Erythroblast (primary cell): ENCODE data around the gene THBS3.
"Not testable (repeated sequence)": the region's sequence is repeated elsewhere in the genome, so short reads cannot be mapped to it uniquely, and the experiment has no call there.

Experiments
- DNase-seq, 2 experiments: peaks; one replicate each; lab custom pipeline; 2025; lab: John Stamatoyannopoulos, UW
- GATA1 ChIP-seq: IDR thresholded peaks from 2 replicates; pipeline ENCODE4 v1.6.1; 2011; ENCODE audit warnings: low read depth, mild to moderate bottlenecking, control low read depth, low read length, moderate library complexity
- POLR2A ChIP-seq: IDR thresholded peaks from 2 replicates; pipeline ENCODE4 v1.6.1; 2011; ENCODE audit warnings: mild to moderate bottlenecking, low read length

Gene THBS3

DNA sequence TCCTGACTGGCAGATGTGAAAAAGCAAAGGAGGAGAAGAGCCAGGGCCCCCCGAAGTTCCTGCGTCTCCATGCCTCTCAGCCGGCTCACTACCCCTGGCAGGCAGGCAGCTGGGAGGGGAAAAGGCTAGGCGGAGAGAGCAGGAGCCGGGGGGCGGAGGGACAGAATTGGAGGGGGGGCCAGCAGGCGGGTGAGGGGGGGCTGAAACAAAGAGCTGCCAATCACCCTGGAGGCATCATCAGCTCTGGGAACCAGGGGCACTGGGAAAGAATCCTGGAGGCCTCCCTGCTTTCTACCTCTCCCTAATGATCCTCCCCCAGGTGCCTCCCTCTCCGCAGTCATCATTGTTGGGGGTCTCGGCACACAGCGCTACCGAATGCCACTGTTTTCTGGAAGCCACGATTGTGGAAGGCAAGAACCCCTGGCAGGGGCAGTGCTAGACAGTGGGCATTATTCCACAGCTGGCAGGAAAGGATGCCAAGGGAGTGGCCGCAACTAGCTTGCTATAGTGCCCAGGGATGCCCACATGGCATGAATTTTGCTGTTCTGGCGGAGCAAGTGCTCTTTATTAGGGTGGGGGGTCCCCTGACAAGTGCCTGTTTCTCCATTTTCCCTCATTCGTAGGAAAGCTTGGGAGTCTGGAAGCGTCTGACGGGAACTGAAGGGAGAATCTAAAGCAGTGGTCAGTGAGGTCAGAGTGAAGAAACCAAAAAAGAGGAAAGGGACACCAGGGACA lies at the start of gene THBS3:
Gene THBS3 (minus strand): TSS at position 92 of the 735 bp plus-strand sequence. CDS start 21 bp downstream, at position 71.
- TF ChIP-seq POLR2A: no peak
- TF ChIP-seq GATA1: no peak
- DNase-seq: no peak

DNA sequence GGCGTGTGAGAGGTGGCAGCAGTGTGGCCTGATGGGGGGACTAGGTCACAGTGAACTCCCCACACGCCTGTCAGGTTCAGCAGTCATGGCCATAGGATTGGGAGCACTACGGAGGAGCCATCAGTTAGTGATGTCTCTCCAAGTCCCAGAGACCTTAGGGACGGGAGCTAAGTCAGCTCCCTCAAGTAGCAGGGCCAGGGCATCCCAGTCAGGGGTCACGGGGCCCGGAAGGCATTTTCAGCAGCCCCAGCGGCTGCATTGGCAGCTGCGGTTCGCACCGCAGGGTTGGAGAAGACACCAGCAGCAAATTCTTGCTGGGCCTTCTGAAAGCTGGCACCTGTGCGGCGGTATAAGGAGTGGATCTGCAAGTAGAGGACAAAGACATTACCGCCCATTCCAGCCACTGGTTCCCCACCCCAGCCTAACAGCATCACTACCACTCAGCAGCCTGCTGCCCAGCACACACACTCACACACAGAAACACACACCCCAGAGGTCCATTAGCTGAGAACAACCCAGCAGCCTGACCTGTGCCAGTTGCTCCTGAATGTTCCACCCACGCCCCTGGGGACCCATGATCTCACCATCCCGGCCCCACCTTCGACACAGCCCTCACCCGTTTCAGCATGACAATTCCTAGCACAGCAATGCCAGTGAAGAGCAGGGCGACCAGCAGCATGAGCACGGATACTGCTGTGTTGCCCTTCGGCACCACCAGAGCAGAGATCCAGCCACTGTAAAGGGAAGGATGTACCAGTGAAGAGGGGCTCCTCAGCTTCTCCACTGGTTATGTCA lies 48.6 kb upstream of the THBS3 start:
- DNase-seq: no peak
- no peak for TF ChIP-seq POLR2A
- TF ChIP-seq GATA1: no peak

DNA sequence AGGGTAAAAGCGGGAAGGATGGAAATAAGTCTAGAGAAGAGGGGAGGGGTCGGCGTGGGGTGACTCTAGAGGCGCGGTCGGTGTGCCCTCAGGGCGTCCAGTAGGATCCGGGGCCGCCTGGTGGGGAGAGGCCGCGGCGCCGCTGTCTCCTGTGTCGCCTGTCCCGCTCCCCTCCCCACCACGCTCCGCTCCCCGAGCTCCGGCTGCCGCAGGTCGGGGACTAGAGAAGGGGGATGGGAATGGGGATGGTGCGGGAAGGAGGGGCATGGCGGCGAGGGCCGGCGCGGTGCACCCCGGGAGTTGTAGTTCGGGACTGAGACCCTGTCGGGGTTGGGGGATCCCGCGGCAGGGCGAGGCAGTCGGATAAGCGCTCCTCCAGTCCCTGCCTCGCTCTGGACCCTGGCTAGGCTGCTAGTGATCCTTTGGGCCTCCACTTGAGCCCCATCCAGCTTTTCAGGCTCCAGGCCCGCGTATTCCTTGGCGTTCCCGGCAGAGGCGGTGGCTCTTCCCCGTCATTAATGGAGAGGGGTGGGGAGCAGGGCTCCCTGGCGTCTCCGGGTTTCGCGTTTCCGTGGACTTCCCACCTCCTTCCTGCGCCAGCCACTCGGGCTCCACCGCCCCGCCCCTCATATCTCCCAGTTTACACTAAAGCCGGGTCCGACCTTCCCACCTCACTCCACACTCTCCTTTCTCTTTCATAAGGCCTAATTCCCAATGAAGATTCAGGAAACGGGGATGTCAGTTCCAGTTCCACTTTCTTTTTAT lies 47.7 kb upstream of the THBS3 start, which contains the start of gene ENTREP3:
Gene ENTREP3 (minus strand): TSS at position 241 of the 765 bp plus-strand sequence. CDS start 606 bp downstream, outside the sequence.
- TF ChIP-seq POLR2A (peak; percentile 40), GATA1 (no peak)
- DNase-seq: peak; percentile 78 to 81

DNA sequence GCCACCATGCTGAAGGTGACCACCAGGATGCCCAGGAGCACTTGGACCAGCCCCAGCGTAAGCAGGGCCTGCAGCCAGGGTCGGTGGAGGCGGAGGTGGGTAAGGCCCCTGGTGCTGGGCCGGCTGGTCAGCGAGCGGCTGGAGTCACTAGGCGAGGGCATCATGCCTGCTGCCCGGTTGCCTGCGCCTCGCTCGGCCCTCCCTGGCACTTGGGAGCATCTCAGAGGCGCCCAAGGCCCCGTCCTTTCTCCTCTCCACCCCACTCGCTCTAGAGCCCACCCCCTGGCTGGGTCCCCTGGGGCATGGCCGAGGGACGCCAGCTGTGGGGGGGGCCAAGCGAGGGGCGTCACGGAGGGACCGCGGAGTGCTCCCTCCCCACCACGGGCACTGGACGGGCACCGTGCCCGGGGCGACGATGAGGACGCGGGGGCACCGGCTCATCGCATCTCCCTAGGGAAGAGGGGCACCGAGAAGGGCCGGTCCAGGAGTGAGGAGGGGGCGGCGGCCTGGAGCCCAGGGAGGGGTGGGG lies 47.1 kb upstream of the THBS3 start:
- no peak for TF ChIP-seq GATA1
- TF ChIP-seq POLR2A: no peak
- DNase-seq: no peak

DNA sequence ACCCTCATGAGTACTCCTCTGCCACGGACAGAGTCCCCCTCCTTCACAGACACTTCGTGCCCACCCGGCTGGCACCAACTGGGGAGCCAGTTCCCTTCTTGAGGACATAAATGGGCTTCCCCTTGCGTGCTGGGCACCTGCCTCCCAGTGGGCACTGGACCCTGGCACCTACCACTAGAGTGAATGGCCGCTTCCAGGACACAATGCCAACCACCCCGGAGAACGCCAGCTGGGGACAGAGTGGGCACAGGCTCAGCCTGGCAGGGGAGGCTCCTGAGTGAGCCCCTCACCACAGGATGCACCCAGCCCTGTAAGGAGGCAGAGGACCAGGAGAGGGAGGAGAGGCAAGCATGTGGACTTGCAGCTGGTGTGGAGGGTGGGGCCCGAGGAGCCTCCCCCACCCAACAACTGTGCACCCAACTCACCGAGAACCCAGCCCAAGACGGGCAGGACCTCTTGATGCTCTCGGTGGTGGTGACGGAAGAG lies 46.6 kb upstream of the THBS3 start:
- TF ChIP-seq POLR2A: no peak
- no peak for DNase-seq

DNA sequence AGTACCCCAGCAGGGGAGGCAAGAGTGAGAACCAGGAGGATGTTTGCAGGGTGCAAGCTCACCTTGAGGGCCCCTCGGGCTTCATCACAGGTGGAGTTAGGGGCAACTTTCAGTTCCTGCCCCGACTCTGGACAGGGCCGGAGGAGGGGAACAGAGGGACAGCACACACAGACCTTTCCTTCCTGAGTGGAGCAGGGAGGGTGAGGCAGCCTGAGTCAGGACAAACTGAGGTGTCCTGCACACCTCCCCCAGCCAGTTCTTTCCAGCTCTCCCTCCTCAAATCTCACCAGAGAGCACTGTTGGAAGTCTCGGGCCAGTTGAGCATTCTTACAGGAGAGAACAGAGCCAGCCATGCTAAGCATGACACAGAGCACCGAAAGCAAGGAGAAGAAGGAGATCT lies 46.1 kb upstream of the THBS3 start:
- TF ChIP-seq POLR2A (no peak), GATA1 (no peak)
- DNase-seq: no peak

DNA sequence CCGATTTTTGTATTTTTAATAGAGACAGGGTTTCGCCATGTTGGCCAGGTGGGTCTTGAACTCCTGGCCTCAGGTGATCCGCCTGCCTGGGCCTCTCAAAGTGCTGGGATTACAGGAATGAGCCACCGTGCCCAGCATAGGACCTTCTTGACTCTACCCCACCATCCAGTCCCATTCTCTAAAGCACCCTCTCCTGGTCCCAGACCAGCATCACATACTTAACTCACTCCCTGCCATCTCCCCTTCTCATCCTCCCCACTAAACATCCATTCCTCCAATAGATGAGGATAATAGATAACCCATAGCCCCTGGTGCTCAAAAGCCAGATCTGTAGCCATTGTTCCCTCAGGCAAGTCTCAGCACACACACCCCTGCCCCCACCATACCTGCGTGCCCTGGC lies 45.5 kb upstream of the THBS3 start:
- DNase-seq: no peak
- TF ChIP-seq POLR2A (no peak), GATA1 (no peak)

DNA sequence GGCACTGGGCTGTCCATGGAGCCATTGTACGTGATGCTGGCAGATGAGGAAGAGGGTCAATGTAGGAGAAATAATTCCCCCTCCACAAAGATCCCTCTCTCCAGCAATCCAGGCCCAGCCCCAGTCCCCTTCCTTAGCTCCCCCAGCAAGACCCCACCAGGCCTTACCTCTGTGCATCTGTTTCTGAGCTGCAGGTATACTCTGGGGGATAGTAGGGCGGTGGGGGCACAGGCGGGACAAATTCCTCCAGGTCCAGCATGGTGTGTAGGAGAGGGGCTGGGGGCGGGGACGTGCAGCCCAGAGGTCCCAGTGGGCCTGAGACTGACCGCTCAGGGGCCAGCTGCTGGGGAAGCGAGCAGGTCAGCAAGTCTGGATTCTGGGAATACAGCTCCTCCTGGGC lies 43.9 kb upstream of the THBS3 start:
- TF ChIP-seq POLR2A: no peak
- TF ChIP-seq GATA1: no peak
- DNase-seq: no peak

DNA sequence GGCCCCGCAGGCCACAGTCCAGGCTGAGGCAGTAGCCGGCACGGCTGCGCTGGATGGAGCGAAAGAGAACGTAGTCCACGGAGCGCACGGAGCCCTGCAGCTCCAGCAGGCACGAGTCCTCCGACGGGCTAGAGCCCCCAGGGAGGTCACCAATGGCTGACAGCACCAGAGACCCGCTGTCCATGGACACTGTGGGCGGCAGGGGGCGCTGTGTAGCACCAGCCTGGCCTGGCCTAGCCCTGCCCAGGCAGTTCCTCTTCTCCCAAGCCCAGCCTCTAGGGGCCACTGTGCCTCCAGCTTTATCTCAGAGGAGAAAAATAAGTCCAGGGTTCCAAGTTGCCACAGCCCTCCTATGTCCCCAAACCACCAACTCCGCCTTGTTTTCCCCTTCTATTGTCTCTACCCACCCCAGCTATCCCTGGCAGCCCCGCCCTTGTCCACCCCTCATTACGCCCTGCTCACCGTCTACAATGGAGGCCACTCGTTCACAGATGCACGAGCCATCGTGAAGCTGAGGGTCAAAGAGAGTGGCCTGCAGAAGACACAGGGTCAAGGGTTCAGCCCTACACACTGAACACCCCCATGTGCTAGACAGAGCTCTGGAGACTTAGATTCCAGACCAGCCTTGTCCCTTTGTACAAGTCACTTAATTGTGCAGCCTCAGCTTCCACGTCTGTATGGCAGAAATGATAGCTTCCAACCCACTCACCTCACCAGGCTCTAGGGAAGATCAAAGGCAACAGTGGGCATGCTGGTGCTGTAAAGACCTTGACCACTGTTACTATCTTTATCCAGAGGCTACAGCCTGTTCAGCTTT lies 43.1 kb upstream of the THBS3 start:
- no peak for TF ChIP-seq GATA1
- peak; percentile 31 for TF ChIP-seq POLR2A
- DNase-seq: peak; percentile 95 to 97

DNA sequence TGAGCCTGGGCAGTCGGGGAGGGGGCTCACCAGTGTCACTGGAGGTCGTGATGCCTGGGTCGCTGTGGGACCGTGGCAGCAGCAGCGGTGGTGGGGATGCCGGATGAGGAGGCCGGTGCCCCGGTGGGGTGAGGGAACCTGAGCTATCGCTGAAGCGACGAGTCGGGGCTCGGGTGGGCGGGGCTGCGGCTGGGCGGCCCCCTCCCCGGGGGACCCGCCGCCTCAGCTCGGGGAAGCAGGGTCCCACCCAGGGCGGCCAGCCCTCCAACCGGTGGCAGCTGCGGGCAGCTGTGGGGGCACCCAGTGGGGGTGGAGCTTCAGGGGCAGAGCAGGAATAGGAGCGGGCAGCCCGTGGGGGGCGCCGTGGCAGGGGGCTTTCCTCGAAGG lies 42.5 kb upstream of the THBS3 start:
- DNase-seq: no peak
- no peak for TF ChIP-seq POLR2A
- TF ChIP-seq GATA1: no peak

DNA sequence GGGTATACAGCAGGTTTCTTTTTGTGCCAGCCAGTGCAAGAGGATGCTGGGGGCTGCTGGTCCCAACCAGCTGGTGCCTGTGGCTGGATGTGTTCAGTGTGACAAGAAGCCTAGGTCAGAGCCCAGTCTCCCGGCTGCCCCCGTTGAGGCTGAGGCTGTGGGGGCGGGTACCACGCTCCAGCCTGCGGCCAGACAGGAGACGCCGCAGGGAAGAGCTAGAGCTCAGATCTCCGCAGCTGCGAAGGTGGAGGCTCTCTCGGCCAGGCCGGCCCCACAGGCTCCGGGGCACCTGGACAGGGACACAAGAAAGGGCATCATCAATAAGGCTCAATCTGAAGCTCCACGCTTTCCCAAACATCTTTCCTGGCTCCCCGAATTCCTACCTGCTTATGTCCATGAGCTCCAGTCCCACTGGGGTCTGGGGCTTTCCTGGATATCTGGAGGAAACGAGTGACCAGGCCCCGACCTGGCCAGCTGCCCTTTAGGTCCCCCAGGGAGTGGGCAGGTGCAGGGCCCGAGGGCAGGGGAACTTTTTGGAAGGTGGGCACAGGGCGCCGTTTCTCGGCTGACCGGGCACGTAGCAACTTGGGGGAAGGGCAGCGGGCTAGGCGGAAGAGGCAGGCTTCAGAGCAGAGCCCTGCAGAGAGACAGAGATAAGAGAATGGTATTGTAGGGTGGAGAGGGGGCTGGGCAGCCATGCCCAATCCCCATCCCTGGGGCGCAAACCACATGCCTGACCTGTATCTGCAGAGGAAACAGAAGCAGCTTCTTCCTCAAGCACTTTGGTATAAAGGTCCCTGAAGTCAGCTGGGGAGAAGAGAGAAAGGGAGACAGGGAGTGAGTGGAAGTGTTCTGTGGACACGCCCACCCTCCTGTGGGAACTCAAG lies 40.2 kb upstream of the THBS3 start:
- peak; percentile 39 to 62 for DNase-seq

DNA sequence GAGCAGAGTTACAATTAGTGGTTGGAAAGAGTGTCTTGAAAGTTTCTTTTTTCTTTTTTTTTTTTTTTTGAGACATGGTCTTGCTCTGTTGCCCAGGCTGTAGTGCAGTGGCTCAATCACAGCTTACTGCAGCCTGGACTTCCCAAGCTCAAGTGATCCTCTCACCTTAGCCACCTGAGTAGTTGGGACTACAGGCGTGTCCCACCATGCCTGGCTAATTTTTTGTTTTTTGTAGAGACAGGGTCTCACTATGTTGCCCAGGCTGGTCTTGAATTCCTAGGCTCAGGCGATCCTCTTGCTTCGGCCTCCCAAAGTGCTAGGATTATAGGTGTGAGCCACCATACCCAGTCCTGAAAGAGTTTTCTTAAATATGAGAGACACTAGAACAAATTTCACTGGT lies 39.1 kb upstream of the THBS3 start:
- DNase-seq: not testable (repeated sequence)

More for the DNA sequence above, 40.2 kb upstream of the THBS3 start:
- TF ChIP-seq GATA1 (no peak), POLR2A (peak; percentile 47)
